HepG2 (cell line): Measurements from ENCODE around the gene NUSAP1. TPM values are rescaled to one million over a fixed set of nuclear protein-coding genes. Genes with fewer than 3 reads are reported as not detected.

Experiments
- ATAC-seq: fragments of 200-7000 bp; cut with Tn5 transposase; 3 replicates; pipeline ENCODE4 v1.9.1; 2020; ENCODE audit warnings: mild to moderate bottlenecking, moderate library complexity
- BruUV-seq: library from RNA; stranded (reverse); fragments of 400-500 nt; replicated peaks from 2 replicates; lab custom pipeline; 2021; lab: Mats Ljungman, UMichigan
- CTCF ChIA-PET: fragments of 300-600 bp; formaldehyde crosslinking; extraction: SDS; loops from one replicate; lab custom pipeline; 2021; ENCODE audit warnings: low total read pairs, inconsistent platforms, low intra/inter-chr PET ratio; lab: Yijun Ruan, JAX
- POLR2A ChIA-PET: fragments of 350-600 bp; sonication (Branson Sonifier 250); formaldehyde crosslinking; loops from one replicate; lab custom pipeline; 2020; ENCODE audit warnings: antibody characterized with exemption, inconsistent platforms; lab: Yijun Ruan, JAX
- DNase-seq: peaks from one replicate; pipeline ENCODE4 v3.0.0-alpha.2; 2015; ENCODE audit warnings: low spot score
- FAIRE-seq: peaks from 3 replicates; lab custom pipeline; 2011; peaks lifted over from hg19 to GRCh38; lab: Jason Lieb, UNC
- H2AFZ ChIP-seq: one replicate; pipeline ENCODE4 v1.6.1; 2011; ENCODE audit warnings: low read length, inconsistent platforms
- H3K27ac ChIP-seq: fragments of 300-600 bp; 3 replicates; pipeline ENCODE4 v1.8.0; 2011; ENCODE audit warnings: mixed run types, mild to moderate bottlenecking, mixed read lengths, low read length, inconsistent platforms; ENCODE audit not compliant: insufficient read depth; ENCODE audit errors: extremely low read length
- H3K27me3 ChIP-seq, 2 experiments: fragments of 200-600 bp in 1 of 2; 2 replicates in 1 of 2; 3 replicates in 1 of 2; pipeline versions ENCODE4 v1.6.0 to v1.8.0; 2011; ENCODE audit warnings: low read length in 2 of 2, mild to moderate bottlenecking in 2 of 2, moderate library complexity in 2 of 2, inconsistent platforms in 1 of 2; ENCODE audit not compliant: insufficient read depth in 2 of 2, control insufficient read depth in 1 of 2
- H3K36me3 ChIP-seq, 2 experiments: fragments of 200-600 bp in 1 of 2; replicated peaks in 1 of 2; 2 replicates in 1 of 2; 3 replicates in 1 of 2; pipeline versions ENCODE4 v1.5.1 to v1.8.0; 2011; ENCODE audit warnings: low read length in 2 of 2, inconsistent platforms in 1 of 2; ENCODE audit not compliant: insufficient read depth in 2 of 2, control insufficient read depth in 1 of 2
- H3K4me1 ChIP-seq: 2 replicates; pipeline ENCODE4 v1.5.1; 2012; ENCODE audit warnings: low read length, inconsistent platforms; ENCODE audit not compliant: insufficient read depth
- H3K4me2 ChIP-seq: 2 replicates; pipeline ENCODE4 v1.6.0; 2011; ENCODE audit warnings: low read depth, low read length, inconsistent platforms
- H3K4me3 ChIP-seq, 3 experiments: fragments of 200-600 bp in 1 of 3; sonication (generic), shearing (Covaris generic) in 1 of 3; replicated peaks in 1 of 3; 2 replicates each; pipeline ENCODE4 v1.5.1; 2011 to 2016; ENCODE audit warnings: low read length in 3 of 3, inconsistent platforms in 2 of 3, low read depth in 2 of 3, mild to moderate bottlenecking in 2 of 3, control low read depth in 1 of 3, mixed read lengths in 1 of 3; ENCODE audit not compliant: insufficient read depth in 1 of 3
- H3K79me2 ChIP-seq: one replicate; pipeline ENCODE4 v1.6.1; 2011; ENCODE audit warnings: low read length, inconsistent platforms; ENCODE audit not compliant: insufficient read depth
- H3K9ac ChIP-seq: 2 replicates; pipeline ENCODE4 v1.6.0; 2011; ENCODE audit warnings: mild to moderate bottlenecking, low read depth, low read length, inconsistent platforms; ENCODE audit not compliant: insufficient read depth
- H3K9me3 ChIP-seq: 2 replicates; pipeline ENCODE4 v1.5.1; 2012; ENCODE audit warnings: mild to moderate bottlenecking, low read length
- H4K20me1 ChIP-seq: 2 replicates; pipeline ENCODE4 v1.6.0; 2011; ENCODE audit warnings: inconsistent platforms, mild to moderate bottlenecking, low read length, moderate library complexity; ENCODE audit not compliant: insufficient read depth
- ARHGAP35 ChIP-seq: sonication (generic); formaldehyde crosslinking; IDR thresholded peaks from 2 replicates; pipeline ENCODE4 v1.9.0; 2022; ENCODE audit warnings: mild to moderate bottlenecking, inconsistent platforms, moderate library complexity, missing genetic modification reagents, borderline replicate concordance
- ATAD3A ChIP-seq: sonication (generic); formaldehyde crosslinking; IDR thresholded peaks from 2 replicates; pipeline ENCODE4 v1.4.0; 2020; ENCODE audit warnings: missing genetic modification reagents
- ATF1 ChIP-seq: IDR thresholded peaks from 2 replicates; pipeline ENCODE4 v1.6.1; 2016; ENCODE audit warnings: mild to moderate bottlenecking, control low read depth
- CCAR2 ChIP-seq: fragments of 200-400 bp; formaldehyde crosslinking; optimal IDR thresholded peaks from 2 replicates; pipeline ENCODE3; 2018; ENCODE audit warnings: low read depth, mild to moderate bottlenecking, low read length, moderate library complexity
- CREM ChIP-seq, 2 experiments: sonication (generic) in 1 of 2; formaldehyde crosslinking in 1 of 2; IDR thresholded peaks; 2 replicates each; pipeline versions ENCODE4 v1.4.0 to v1.6.1; 2016 to 2020; ENCODE audit warnings: antibody characterized with exemption in 1 of 2, mild to moderate bottlenecking in 1 of 2, missing genetic modification reagents in 1 of 2
- FOXK2 ChIP-seq: fragments of 450-650 bp; IDR thresholded peaks from 2 replicates; pipeline ENCODE4 v1.6.1; 2016
- POLR2AphosphoS5 ChIP-seq: IDR thresholded peaks from 2 replicates; pipeline ENCODE4 v1.6.1; 2012; ENCODE audit warnings: low read depth, low read length
- SKI ChIP-seq: fragments of 450-650 bp; IDR thresholded peaks from one replicate; pipeline ENCODE4 v1.6.1; 2018; ENCODE audit warnings: mild to moderate bottlenecking; ENCODE audit not compliant: partially characterized antibody
- SKIL ChIP-seq: sonication (generic); formaldehyde crosslinking; IDR thresholded peaks from 2 replicates; pipeline ENCODE4 v1.8.0; 2022; ENCODE audit warnings: missing genetic modification reagents, mild to moderate bottlenecking, moderate library complexity, borderline replicate concordance
- ZKSCAN1 ChIP-seq: fragments of 150-350 bp; IDR thresholded peaks from 2 replicates; pipeline ENCODE4 v1.6.1; 2014; ENCODE audit warnings: low read length
- ZNF121 ChIP-seq: sonication (generic); formaldehyde crosslinking; IDR thresholded peaks from 2 replicates; pipeline ENCODE4 v1.5.0; 2020; ENCODE audit warnings: mild to moderate bottlenecking, missing genetic modification reagents
- ZNF263 ChIP-seq: sonication (generic); formaldehyde crosslinking; IDR thresholded peaks from 2 replicates; pipeline ENCODE4 v1.4.0; 2020; ENCODE audit warnings: missing genetic modification reagents
- ZNF335 ChIP-seq: sonication (generic); formaldehyde crosslinking; IDR thresholded peaks from 2 replicates; pipeline ENCODE4 v1.4.0; 2020; ENCODE audit warnings: missing genetic modification reagents
- ZNF337 ChIP-seq: sonication (generic); formaldehyde crosslinking; IDR thresholded peaks from 2 replicates; pipeline ENCODE4 v1.5.1; 2020; ENCODE audit warnings: missing genetic modification reagents, low read depth, mild to moderate bottlenecking, borderline replicate concordance
- ZNF564 ChIP-seq: sonication (generic); formaldehyde crosslinking; IDR thresholded peaks from 2 replicates; pipeline ENCODE4 v1.8.1; 2023; ENCODE audit warnings: mild to moderate bottlenecking, missing genetic modification reagents
- WGBS: methylation state at CpG from one replicate; pipeline ENCODE4 v1.1.6; 2017; ENCODE audit warnings: low lambda C conversion rate; 5-methylcytosine and 5-hydroxymethylcytosine counted together
- in situ Hi-C: cut with HindIII; loops from 2 replicates; pipeline ENCODE4 v1.10.0; 2017; ENCODE audit warnings: low pct_unique_long_range_greater_than_20kb; ENCODE audit not compliant: extremely low pct_ligation_motif_present
- intact Hi-C: fragments of 100-400 bp; cut with micrococcal nuclease; formaldehyde crosslinking; loops from one replicate; pipeline ENCODE4 v1.10.0; 2022; ENCODE audit not compliant: unreplicated experiment
- polyA plus RNA-seq, 8 experiments: library from polyadenylated mRNA; depleted of rRNA in 3 of 8; stranded (reverse) in 7 of 8; unstranded in 1 of 8; fragments of >200 nt; fragmentation: Illumina TruSeq in 4 of 8; extraction: Trizol in 4 of 8; gene quantifications; 2 replicates each; pipeline versions ENCODE4 v1.2.1 to v1.2.3, GENCODE V29; 2011 to 2016; ENCODE audit warnings: low read depth in 4 of 8, missing spikeins in 1 of 8, mixed read lengths in 1 of 8; ENCODE audit not compliant: insufficient read depth in 1 of 8
- total RNA-seq, 5 experiments: library from RNA; depleted of rRNA; stranded (reverse); fragments of >200 nt; fragmentation: Illumina TruSeq; extraction: Trizol; gene quantifications; 2 replicates each; pipeline ENCODE4 v1.2.3, GENCODE V29; 2016; ENCODE audit warnings: low read depth in 1 of 5

NUSAP1 gene
- total and polyA plus RNA-seq, 2 of the 13 experiments (the other 11 are each of a cell fraction or from before 2014, with no cell fraction given): 59.5 to 106 TPM

- H3K27me3 ChIP-seq: no peaks in the 10 kb centered on the region
- no peak overlapping the region for H3K4me3 ChIP-seq
- peak; percentile 25; the same call in 2 of the 3 replicates for ATAC-seq
- H3K9me3 ChIP-seq: no peaks in the 10 kb centered on the region
- no peak overlapping the region for H3K27ac ChIP-seq
- no peak for DNase-seq
- H4K20me1 ChIP-seq: peaks cover 12% of the 10 kb centered on the region
- peaks cover 2 to 39% of the 10 kb centered on the region in 2 experiments; a peak in 4 of 5 replicates for H3K36me3 ChIP-seq
- no peak overlapping the region for H3K4me2 ChIP-seq
- FAIRE-seq: no peak
- TF ChIP-seq ARHGAP35 (no peak), ZNF121 (CRISPR knock-in tag) (peak; percentile 62), ZNF335 (CRISPR knock-in tag) (no peak), ATF1 (CRISPR knock-in tag) (no peak), FOXK2 (no peak)
- TF ChIP-seq, all 625 proteins: peak for 1
- 96% methylated on average over 9 of the region's 9 CpGs for WGBS
- H2AFZ ChIP-seq: no peak overlapping the region
- in situ Hi-C loops: no loop called here
- H3K4me1 ChIP-seq: peaks cover 44% of the 10 kb centered on the region
- intact Hi-C loops: no loop called here
- no peak overlapping the region for H3K9ac ChIP-seq
- ChIA-PET CTCF (no interaction called here), POLR2A (interaction anchor here (0.7 kb wide), 1 partner anchor 9 kb away, joined by 3 read pairs; no protein-coding TSS in a partner anchor)
- H3K79me2 ChIP-seq: peaks cover 26% of the 10 kb centered on the region
- BruUV-seq: no TSS peak
Observed at GRCh38 chr15:41291065-41291631, 41.5 kb upstream of the NUSAP1 start.

DNA sequence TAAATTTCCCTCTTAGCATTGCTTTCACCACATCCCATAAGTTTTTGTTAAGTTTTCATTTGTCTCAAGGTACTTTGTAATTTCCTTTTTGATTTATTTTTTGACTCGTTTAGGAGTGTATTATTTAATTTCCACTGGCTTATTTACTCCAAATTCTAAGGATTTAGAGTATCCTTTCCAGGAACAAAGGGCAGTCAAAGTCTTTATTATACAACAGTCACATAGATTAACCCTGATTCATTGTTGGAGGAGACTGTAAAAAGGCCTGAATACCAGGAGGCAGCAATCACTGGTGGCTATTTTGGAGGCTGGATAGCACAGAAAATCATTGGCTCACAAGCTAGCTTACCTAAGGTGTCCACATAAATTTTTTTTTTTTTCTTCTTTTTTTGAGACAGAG lies 40.2 kb upstream of the NUSAP1 start:
- Histone ChIP-seq H3K4me2 (no peak overlapping the region), H3K4me3 (no peak overlapping the region), H3K36me3 (peaks cover 2 to 34% of the 10 kb centered on the region in 2 experiments), H3K4me1 (peaks cover 30% of the 10 kb centered on the region), H3K9ac (no peak overlapping the region), H3K79me2 (peaks cover 13% of the 10 kb centered on the region), H2AFZ (no peak overlapping the region), H3K27me3 (no peaks in the 10 kb centered on the region), H4K20me1 (peaks cover 12% of the 10 kb centered on the region), H3K27ac (no peak overlapping the region), H3K9me3 (no peaks in the 10 kb centered on the region)
- intact Hi-C loops (no loop called here), in situ Hi-C loops (no loop called here)
- TF ChIP-seq CCAR2 (no peak), ZNF263 (CRISPR knock-in tag) (no peak), SKIL (no peak), ZNF337 (CRISPR knock-in tag) (no peak), CREM (IDR thresholded peaks at IDR 0.05) (no peak), CREM (CRISPR knock-in tag; IDR thresholded peaks at IDR 0.05) (no peak), ATAD3A (no peak), POLR2AphosphoS5 (no peak), ZNF564 (CRISPR knock-in tag) (no peak), ZKSCAN1 (no peak), SKI (no peak)
- no TSS peak for BruUV-seq
- ChIA-PET POLR2A (interaction anchor here (1.2 kb wide), 1 partner anchor 62 kb away, joined by 3 read pairs; the partner anchor contains the start of genes CHP1 and EXD1), CTCF (no interaction called here)
- 88% methylated on average over 1 of the region's 1 CpG for WGBS
- no peak for FAIRE-seq
- no peak for ATAC-seq
- no peak for DNase-seq
